Thymus (tissue), 11 donors: ENCODE measurements around the gene ASPSCR1. TPM values are rescaled to one million over a fixed set of nuclear protein-coding genes. Genes with fewer than 3 reads are reported as not detected.

Experiments
- DNase-seq, 9 donors: peaks; one replicate each; pipeline ENCODE4 v3.0.0-alpha.2; 2013; ENCODE audit warnings: low spot score in 9 of 9, low read depth in 6 of 9, missing footprints in 1 of 9
- H3K27ac ChIP-seq, 2 donors: one replicate each; pipeline ENCODE4 v1.5.1; 2013; ENCODE audit warnings: control low read depth in 1 of 2, low read depth in 1 of 2, low read length in 1 of 2, mild to moderate bottlenecking in 1 of 2, moderate library complexity in 1 of 2
- H3K27me3 ChIP-seq, 2 donors: one replicate each; pipeline ENCODE4 v1.5.1; 2013; ENCODE audit warnings: low read length in 1 of 2; ENCODE audit not compliant: control insufficient read depth in 2 of 2, insufficient read depth in 1 of 2
- H3K36me3 ChIP-seq, 2 donors: one replicate each; pipeline ENCODE4 v1.5.1; 2013; ENCODE audit warnings: low read length in 1 of 2, mild to moderate bottlenecking in 1 of 2, moderate library complexity in 1 of 2; ENCODE audit not compliant: control insufficient read depth in 2 of 2, insufficient read depth in 2 of 2
- H3K4me1 ChIP-seq, 2 donors: one replicate each; pipeline ENCODE4 v1.5.1; 2013; ENCODE audit warnings: low read length in 2 of 2; ENCODE audit not compliant: control insufficient read depth in 2 of 2, insufficient read depth in 2 of 2
- H3K4me3 ChIP-seq, 2 donors: one replicate each; pipeline ENCODE4 v1.5.1; 2013; ENCODE audit warnings: low read length in 2 of 2, control low read depth in 1 of 2, mild to moderate bottlenecking in 1 of 2
- H3K9me3 ChIP-seq, 2 donors: one replicate each; pipeline ENCODE4 v1.5.1; 2013; ENCODE audit warnings: low read length in 1 of 2, mild to moderate bottlenecking in 1 of 2; ENCODE audit not compliant: control insufficient read depth in 2 of 2, insufficient read depth in 1 of 2
- WGBS: extraction: QIAGEN DNeasy Blood & Tissue Kit; methylation state at CpG from one replicate; pipeline ENCODE4 v1.1.7; 2013; 5-methylcytosine and 5-hydroxymethylcytosine counted together
- polyA plus RNA-seq: library from polyadenylated mRNA; stranded (reverse); fragments of 200-250 nt; gene quantifications from one replicate; pipeline ENCODE4 v1.2.3, GENCODE V29; 2013
- total RNA-seq: library from RNA; stranded (reverse); fragments of 120-200 nt; gene quantifications from one replicate; pipeline ENCODE4 v1.2.4, GENCODE V29; 2013
- donor health status: healthy.

The ASPSCR1 gene
- total and polyA plus RNA-seq, 2 donors = 27.6 to 57.6 TPM

DNA sequence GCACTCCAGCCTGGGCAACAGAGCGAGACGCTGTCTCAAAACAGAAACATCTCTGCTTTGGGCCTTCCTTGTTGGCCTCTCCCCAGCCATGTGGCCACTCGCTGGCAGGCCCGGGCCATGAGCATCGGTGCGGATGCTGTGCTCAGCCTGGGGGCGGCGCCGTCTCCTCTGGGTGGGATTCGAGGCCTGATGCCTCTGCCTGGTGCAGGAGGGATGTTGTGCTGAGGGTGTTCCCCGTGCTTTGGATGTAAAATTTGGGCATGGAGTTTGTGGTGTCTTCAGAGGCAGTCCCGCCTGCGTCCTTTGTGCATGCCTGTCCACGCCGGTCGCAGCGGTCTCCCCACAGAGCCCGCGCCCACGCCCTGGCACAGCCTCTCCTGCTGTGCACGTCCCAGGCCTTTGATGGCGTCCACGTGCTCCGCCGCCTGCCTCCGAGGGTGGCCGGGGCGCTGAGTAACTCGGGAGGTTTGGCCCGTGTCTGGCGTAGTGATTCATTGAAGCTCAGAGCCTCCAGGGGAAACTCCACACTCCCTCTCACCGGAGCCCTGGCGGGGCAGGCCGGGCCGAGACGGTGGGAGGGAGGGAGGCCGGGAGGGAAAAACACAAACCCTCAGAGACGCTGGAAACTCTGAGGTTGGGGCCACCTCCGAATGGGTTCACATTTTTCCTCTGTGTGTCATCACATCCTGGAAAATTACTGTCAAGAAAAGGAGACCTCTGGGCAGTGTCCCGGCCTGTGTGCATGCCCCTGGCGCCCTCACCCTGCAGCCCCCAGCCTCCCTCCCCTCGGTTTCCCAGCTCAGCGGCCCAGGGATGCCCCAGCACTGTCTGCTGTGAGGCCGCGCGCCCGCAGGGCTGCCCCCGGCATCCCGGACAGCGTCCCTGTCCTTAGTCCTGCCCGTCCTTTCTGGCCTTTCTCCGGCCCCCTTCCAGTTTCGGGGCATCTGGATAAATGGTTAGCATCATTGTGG is 26.3 kb downstream of the ASPSCR1 start:
- no peak for DNase-seq
- no peak overlapping the region for H3K4me3 ChIP-seq
- H3K36me3 ChIP-seq = peaks cover 0 to 4% of the 10 kb centered on the region in 2 donors
- H3K9me3 ChIP-seq = no peaks in the 10 kb centered on the region
- H3K4me1 ChIP-seq = peaks cover 0 to 16% of the 10 kb centered on the region in 2 donors
- 95% methylated on average over 53 of the region's 53 CpGs for WGBS
- peak overlapping the region in 1 of 2 donors; percentile 64 for H3K27ac ChIP-seq
- H3K27me3 ChIP-seq = no peaks in the 10 kb centered on the region

DNA sequence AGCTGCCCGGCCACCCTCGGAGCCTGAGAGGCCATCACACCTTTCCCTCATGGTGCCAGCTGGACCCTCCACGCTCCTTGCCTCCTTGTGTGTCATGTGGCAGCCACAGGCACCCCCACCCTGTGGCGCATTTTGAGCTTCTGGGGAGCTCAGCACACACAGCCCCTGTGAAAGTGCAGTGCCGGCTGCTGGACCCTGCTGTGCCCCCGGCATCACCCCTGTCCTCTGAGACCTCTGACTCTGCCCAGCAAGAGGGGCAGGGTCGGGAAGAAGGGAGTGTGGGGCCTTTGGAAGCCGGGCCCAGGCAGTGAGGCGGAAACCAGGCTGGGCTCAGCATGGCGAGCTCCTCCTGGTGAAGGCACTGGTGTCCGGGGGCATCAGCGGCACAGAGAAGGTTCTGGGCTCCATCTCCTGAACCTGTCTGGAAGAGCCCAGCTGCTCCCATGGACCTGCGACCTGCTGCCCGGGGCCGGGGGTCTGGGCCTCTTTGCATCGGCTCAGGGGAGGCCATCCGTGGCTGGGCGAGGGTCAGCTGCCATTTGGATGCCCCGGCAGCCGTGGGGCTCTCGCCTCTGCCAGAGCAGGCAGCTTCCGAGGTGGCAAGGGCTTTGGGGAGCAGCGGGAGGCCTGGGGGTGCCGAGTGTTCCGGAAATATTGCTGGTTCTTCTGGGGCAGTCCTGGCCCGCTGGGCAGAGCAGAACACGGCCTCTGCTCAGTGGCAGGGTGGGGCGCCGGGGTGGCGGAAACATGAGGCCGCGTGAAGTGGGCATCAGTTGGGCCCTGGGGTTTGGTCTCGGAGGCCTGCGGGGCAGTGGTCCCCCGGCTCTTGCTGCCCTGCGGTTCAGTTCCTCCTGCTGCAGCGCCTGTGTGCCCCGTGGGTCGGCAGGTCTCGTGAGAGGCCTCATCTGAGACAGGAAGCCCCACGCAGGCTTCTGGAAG is 27.4 kb downstream of the ASPSCR1 start:
- DNase-seq = no peak
- Histone ChIP-seq H3K36me3 (peaks cover 0 to 4% of the 10 kb centered on the region in 2 donors), H3K9me3 (no peaks in the 10 kb centered on the region), H3K4me1 (peaks cover 0 to 16% of the 10 kb centered on the region in 2 donors), H3K4me3 (no peak overlapping the region), H3K27me3 (no peaks in the 10 kb centered on the region), H3K27ac (no peak overlapping the region)
- WGBS = 91% methylated on average over 41 of the region's 41 CpGs

DNA sequence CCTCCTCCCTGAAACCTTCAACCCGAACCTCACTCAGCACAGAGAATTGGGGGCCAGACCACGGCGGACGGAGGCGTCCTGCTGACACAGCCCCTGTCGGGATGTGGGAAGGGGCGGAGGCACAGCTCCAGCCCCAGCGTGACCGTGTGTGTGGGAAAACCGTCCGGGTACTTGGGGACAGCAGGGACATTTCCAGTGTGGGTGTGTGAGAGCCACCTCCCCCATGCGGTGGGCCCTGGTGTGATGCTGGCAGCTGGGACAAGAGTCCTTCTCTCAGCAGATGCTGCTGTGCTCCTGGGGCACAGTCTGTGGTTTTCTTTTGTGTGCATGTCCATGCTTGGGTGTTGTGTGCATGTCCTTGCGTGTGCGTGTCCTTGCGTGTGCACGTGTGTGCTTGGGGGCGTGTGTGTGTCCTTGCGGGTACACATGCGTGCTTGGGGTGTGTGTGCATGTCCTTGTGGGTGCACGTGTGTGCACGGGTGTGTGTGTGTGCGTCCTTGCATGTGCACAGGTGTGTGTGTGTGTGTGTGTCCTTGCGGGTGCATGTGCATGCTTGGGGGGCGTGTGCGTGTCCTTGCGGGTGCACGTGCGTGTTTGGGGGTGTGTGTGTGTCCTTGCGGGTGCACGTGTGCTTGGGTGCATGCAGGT is 28.4 kb downstream of the ASPSCR1 start:
- no peak for DNase-seq
- no peak overlapping the region for H3K27ac ChIP-seq
- H3K4me3 ChIP-seq = no peak overlapping the region
- no peaks in the 10 kb centered on the region for H3K9me3 ChIP-seq
- H3K27me3 ChIP-seq = no peaks in the 10 kb centered on the region
- H3K4me1 ChIP-seq = peaks cover 0 to 16% of the 10 kb centered on the region in 2 donors
- WGBS = 95% methylated on average over 30 of the region's 30 CpGs
- H3K36me3 ChIP-seq = peaks cover 0 to 4% of the 10 kb centered on the region in 2 donors

DNA sequence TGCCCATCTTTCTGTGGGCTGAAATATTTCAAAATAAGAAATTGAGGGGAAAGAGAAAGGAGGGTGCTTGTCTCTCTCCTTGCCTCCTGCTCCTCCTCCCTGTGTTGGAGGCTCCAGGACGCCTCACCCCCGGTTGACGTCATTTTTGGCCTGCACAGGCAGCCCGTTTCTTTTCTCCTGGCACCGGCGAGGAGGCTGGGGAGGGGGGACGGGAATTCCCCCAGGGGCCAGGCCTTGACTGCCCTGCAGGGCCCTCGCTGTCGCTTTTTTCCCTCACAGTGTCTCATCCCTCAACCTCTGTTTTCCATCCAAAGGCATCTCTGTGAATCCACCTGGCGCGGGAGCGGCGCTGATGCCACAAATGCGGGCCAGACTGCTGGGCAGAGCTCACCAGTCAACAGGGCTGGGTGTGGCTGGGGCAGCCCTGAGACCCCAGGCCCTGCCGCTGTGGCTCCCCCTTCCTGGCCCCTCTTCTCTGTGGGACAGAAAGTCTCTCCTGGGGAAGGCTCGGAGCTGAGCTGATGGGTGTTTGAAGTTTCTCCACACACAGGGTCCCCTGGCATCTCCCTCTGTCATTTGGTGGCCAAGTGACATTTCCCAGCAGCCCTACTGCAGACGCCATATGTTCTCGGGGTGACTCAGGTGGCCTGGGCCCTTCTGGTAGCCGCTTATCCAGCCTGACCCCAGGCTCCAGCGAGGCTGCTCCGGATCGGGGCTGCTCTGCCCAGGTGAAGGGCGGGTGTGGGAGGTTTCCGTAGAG is 29.2 kb downstream of the ASPSCR1 start:
- H3K4me3 ChIP-seq = no peak overlapping the region
- WGBS = 95% methylated on average over 24 of the region's 24 CpGs
- DNase-seq = no peak

DNA sequence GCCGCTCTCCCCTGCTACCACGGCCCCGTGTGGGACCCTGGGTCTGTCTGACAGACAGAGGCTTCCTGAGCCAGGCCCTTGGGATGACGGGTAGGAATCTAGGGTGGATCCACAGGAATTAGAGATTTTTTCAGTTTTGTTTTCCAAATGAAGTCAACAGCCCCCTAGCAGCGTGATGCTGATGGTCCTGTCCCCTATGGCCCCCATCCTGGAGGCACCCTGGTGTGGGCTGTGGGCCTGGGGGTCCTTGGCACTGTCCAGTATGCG is 29.7 kb downstream of the ASPSCR1 start:
- H3K36me3 ChIP-seq = peaks cover 0 to 7% of the 10 kb centered on the region in 2 donors
- 97% methylated on average over 6 of the region's 6 CpGs for WGBS
- H3K4me1 ChIP-seq = peaks cover 0 to 20% of the 10 kb centered on the region in 2 donors
- H3K9me3 ChIP-seq = no peaks in the 10 kb centered on the region
- H3K27ac ChIP-seq = no peak overlapping the region
- no peak overlapping the region for H3K4me3 ChIP-seq
- no peaks in the 10 kb centered on the region for H3K27me3 ChIP-seq
- DNase-seq = no peak

More for the DNA sequence above, 29.2 kb downstream of the ASPSCR1 start:
- Histone ChIP-seq H3K4me1 (peaks cover 0 to 17% of the 10 kb centered on the region in 2 donors), H3K27ac (no peak overlapping the region), H3K36me3 (peaks cover 0 to 5% of the 10 kb centered on the region in 2 donors), H3K27me3 (no peaks in the 10 kb centered on the region), H3K9me3 (no peaks in the 10 kb centered on the region)

DNA sequence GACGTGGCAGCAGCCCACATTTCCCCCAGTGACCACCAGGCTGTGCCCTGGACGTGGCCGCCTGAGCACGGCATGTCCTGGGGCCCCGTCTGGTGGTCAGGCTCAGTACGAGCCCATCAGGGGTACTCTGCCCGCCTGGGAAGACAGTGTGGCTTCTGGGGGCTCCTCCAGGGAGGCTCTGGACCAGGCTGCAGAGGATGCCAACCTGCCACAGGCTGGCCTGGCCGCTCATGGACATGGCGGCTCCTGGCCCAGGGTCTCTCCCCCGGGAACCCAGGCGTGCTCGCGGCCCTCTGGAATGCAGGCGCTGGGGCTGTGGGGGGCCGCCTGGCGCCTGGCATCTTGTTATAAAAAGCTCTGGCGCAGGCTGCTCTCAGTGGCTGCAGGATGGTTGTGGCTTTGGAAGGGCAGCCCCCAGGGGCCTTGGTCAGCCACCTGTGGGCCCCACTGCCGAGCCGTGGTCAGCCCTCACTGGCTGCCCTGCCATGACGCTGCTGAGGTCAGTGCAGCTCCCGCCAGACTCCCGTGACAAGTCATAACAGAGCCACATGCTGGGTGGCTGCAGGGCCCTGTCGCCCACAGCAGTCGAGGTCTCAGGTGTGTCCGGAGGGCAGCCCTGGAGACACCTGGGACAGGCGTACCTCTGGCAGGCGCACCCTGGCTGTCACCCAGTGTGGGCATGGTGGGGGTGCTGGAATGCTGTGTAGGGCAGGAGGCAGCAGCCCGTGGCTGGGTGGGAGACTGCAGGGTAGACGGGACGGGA is 30.2 kb downstream of the ASPSCR1 start:
- Histone ChIP-seq H3K27me3 (no peaks in the 10 kb centered on the region), H3K4me1 (peaks cover 0 to 25% of the 10 kb centered on the region in 2 donors), H3K27ac (no peak overlapping the region), H3K9me3 (no peaks in the 10 kb centered on the region), H3K4me3 (no peak overlapping the region), H3K36me3 (peaks cover 0 to 7% of the 10 kb centered on the region in 2 donors)
- no peak for DNase-seq
- WGBS = 97% methylated on average over 30 of the region's 30 CpGs

DNA sequence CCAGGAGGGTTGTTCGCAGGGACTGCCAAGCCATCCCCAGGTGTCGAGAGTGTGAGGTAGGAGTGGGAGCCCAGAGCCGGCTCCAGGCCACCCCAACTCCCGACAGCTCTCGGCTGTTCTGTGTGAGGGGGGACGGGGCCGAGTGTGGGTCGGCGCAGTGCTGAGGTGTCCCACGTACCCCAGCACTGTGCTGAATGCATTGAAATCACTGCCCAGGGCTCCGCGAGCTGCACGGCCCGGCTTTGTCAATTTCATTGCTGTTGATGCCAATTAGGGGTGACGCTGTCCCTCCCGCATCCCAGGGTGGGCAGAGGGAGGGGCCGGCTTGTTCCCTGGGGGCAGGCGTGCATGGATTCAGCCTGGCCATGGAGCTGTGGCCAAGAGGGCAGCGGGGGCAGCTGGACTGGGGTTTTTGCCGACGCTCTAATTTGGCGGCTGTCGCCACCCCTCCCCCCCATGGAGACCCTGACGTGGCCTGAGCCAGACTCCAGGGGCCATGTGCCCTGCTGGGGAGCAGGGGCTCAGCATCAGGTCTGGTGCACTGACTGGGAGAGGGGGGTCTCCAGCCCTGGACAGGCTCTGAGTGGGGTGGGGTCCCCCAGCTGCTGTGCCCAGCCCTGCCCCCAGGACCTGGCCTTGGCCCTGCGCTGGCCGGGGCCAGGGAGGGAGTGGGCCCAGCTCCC is 31.0 kb downstream of the ASPSCR1 start:
- WGBS = 97% methylated on average over 26 of the region's 26 CpGs
- no peak for DNase-seq
- peaks cover 0 to 31% of the 10 kb centered on the region in 2 donors for H3K4me1 ChIP-seq

More for the DNA sequence above, 31.0 kb downstream of the ASPSCR1 start:
- H3K27me3 ChIP-seq = no peaks in the 10 kb centered on the region
- H3K27ac ChIP-seq = no peak overlapping the region
- H3K36me3 ChIP-seq = peaks cover 0 to 7% of the 10 kb centered on the region in 2 donors
- no peak overlapping the region for H3K4me3 ChIP-seq
- no peaks in the 10 kb centered on the region for H3K9me3 ChIP-seq
